Brain pericyte (primary cell): ENCODE results near the gene TMEM114.

Experiments used
- DNase-seq: peaks from one replicate; pipeline ENCODE4 v3.0.0-alpha.2; 2012; ENCODE audit warnings: low read depth, low spot score

TMEM114 gene

GRCh38 chr16:8550728-8551387, 39.5 kb downstream of the TMEM114 start:
- no peak for DNase-seq

GRCh38 chr16:8549843-8550412, 40.4 kb downstream of the TMEM114 start:
- DNase-seq: no peak

- no peak for DNase-seq
These were observed 42.1 kb downstream of the TMEM114 start for GRCh38 chr16:8548166-8548565.

GRCh38 chr16:8547762-8548161, 42.5 kb downstream of the TMEM114 start:
- no peak for DNase-seq

- no peak for DNase-seq
These were observed 45.9 kb downstream of the TMEM114 start for GRCh38 chr16:8544406-8544805.

- DNase-seq: no peak
These were observed 47.1 kb downstream of the TMEM114 start for GRCh38 chr16:8543258-8543657.

- DNase-seq: no peak
These were observed 47.9 kb downstream of the TMEM114 start for GRCh38 chr16:8542393-8542792.

GRCh38 chr16:8541868-8542267, 48.4 kb downstream of the TMEM114 start:
- no peak for DNase-seq

GRCh38 chr16:8537691-8538342, 52.5 kb downstream of the TMEM114 start:
- no peak for DNase-seq

- no peak for DNase-seq
These were observed 56.8 kb downstream of the TMEM114 start for GRCh38 chr16:8533509-8533908.

- DNase-seq: no peak
These were observed 59.4 kb downstream of the TMEM114 start for GRCh38 chr16:8530752-8531384.

GRCh38 chr16:8528471-8528870, 61.8 kb downstream of the TMEM114 start:
- no peak for DNase-seq

- no peak for DNase-seq
These were observed 66.4 kb downstream of the TMEM114 start for GRCh38 chr16:8523932-8524331.

GRCh38 chr16:8522757-8523156, 67.6 kb downstream of the TMEM114 start:
- no peak for DNase-seq

- no peak for DNase-seq
These were observed 70.7 kb downstream of the TMEM114 start for GRCh38 chr16:8519643-8520042.
